Measurements from ENCODE around the gene C10orf67.
"Not testable (repeated sequence)": the region's sequence is repeated elsewhere in the genome, so short reads cannot be mapped to it uniquely, and the experiment has no call there.

DNA sequence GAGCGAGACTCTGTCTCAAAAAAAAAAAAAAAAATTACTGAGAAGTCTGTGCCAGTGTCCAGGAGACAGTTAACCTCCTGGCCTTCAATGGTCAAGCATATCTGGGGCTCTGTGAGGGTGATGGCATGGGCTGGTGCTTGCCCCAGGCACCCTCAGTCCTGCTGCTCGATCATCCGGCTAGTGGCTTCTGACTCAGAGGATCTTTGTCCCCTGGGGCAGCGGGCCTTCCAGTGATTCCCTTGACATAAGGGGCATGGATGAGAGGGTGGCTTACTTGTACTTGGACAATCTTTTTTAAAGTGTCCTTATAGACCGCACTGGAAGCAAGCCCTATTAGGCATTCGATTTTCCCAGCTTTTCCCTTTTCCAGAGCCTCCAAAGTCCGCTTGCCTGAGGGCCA lies 44.6 kb downstream of the C10orf67 start:
- TF ChIP-seq, protein P1, sequence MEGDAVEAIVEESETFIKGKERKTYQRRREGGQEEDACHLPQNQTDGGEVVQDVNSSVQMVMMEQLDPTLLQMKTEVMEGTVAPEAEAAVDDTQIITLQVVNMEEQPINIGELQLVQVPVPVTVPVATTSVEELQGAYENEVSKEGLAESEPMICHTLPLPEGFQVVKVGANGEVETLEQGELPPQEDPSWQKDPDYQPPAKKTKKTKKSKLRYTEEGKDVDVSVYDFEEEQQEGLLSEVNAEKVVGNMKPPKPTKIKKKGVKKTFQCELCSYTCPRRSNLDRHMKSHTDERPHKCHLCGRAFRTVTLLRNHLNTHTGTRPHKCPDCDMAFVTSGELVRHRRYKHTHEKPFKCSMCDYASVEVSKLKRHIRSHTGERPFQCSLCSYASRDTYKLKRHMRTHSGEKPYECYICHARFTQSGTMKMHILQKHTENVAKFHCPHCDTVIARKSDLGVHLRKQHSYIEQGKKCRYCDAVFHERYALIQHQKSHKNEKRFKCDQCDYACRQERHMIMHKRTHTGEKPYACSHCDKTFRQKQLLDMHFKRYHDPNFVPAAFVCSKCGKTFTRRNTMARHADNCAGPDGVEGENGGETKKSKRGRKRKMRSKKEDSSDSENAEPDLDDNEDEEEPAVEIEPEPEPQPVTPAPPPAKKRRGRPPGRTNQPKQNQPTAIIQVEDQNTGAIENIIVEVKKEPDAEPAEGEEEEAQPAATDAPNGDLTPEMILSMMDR (IDR thresholded peaks at IDR 0.05), result not testable (repeated sequence)
- not testable (repeated sequence) for TF ChIP-seq POLR2AphosphoS5 (IDR thresholded peaks at IDR 0.05; ENCODE audit: insufficient read depth in 1 of 2, low read depth in 1 of 2); POLR2A (IDR thresholded peaks at IDR 0.05)
